Left ventricle myocardium superior (tissue), 1 donor: ENCODE results near the gene KLRC2. TPM values are rescaled to one million over a fixed set of nuclear protein-coding genes. Genes with fewer than 3 reads are reported as not detected.
"Not testable (repeated sequence)": the region's sequence is repeated elsewhere in the genome, so short reads cannot be mapped to it uniquely, and the experiment has no call there.

Experiments used
- ATAC-seq: fragments of 200-7000 bp; cut with Tn5 transposase; one replicate; pipeline ENCODE4 v1.9.1; 2020; ENCODE audit warnings: mild to moderate bottlenecking, moderate library complexity
- DNase-seq: peaks from one replicate; pipeline ENCODE4 v3.0.0-alpha.2; 2020
- intact Hi-C: fragments of 100-400 bp; cut with micrococcal nuclease; formaldehyde crosslinking; loops from one replicate; pipeline ENCODE4 v1.11.0; 2022
- long read RNA-seq: library from polyadenylated mRNA; unstranded; transcript quantifications from one replicate; pipeline ENCODE4 v2.0.0, GENCODE V29; 2021
- total RNA-seq: library from RNA; stranded (reverse); fragmentation: NEBNext Ultra II Directional; extraction: Animal tissue kit (Norgen Biotek cat#: 25700); gene quantifications from one replicate; pipeline ENCODE4 v1.2.1, GENCODE V29; 2021
- donor health status: DM: no; HTN: yes; CAD: no; lungs with severe emphysema.

The KLRC2 gene
- total RNA-seq = not detected
- long read RNA-seq = 0 reads

GRCh38 chr12:10435816-10436215, at the start of gene KLRC2:
Gene KLRC2 (minus strand): TSS chr12:10436010. CDS start chr12:10435986, 24 bp downstream.
- ATAC-seq, DNase-seq, intact Hi-C loops: not testable (repeated sequence)

GRCh38 chr12:10481901-10482300, 46.1 kb upstream of the KLRC2 start:
- DNase-seq, ATAC-seq, intact Hi-C loops: not testable (repeated sequence)

GRCh38 chr12:10472808-10473207, 37.0 kb upstream of the KLRC2 start:
- ATAC-seq, DNase-seq, intact Hi-C loops: not testable (repeated sequence)

- DNase-seq = no peak
- intact Hi-C loops = no loop called here
- no peak for ATAC-seq
Observed at GRCh38 chr12:10469701-10470100, 33.9 kb upstream of the KLRC2 start.

GRCh38 chr12:10466311-10466710, 30.5 kb upstream of the KLRC2 start:
- intact Hi-C loops = no loop called here
- ATAC-seq = no peak
- no peak for DNase-seq

- intact Hi-C loops = no loop called here
- DNase-seq = no peak
- ATAC-seq = no peak
Observed at GRCh38 chr12:10457760-10458159, 21.9 kb upstream of the KLRC2 start.

GRCh38 chr12:10456856-10457255, 21.0 kb upstream of the KLRC2 start:
- ATAC-seq = no peak
- intact Hi-C loops = no loop called here
- no peak for DNase-seq

- intact Hi-C loops = no loop called here
- DNase-seq (no peak), ATAC-seq (no peak)
Observed at GRCh38 chr12:10455766-10456165, 20.0 kb upstream of the KLRC2 start.

- intact Hi-C loops = no loop called here
- no peak for DNase-seq
- ATAC-seq = no peak
Observed at GRCh38 chr12:10454531-10454930, 18.7 kb upstream of the KLRC2 start.

GRCh38 chr12:10453156-10453555, 17.3 kb upstream of the KLRC2 start, which contains the start of gene KLRC1:
Gene KLRC1 (minus strand): TSS chr12:10453377. CDS start chr12:10451156, 2,221 bp downstream.
- ATAC-seq = no peak
- intact Hi-C loops = no loop called here

GRCh38 chr12:10448236-10448635, 12.4 kb upstream of the KLRC2 start:
- DNase-seq (no peak), ATAC-seq (no peak)
- intact Hi-C loops = no loop called here

More at GRCh38 chr12:10453156-10453555, 17.3 kb upstream of the KLRC2 start, which contains the start of gene KLRC1:
- DNase-seq = no peak

GRCh38 chr12:10446052-10446451, 10.2 kb upstream of the KLRC2 start:
- ATAC-seq, DNase-seq, intact Hi-C loops: not testable (repeated sequence)

GRCh38 chr12:10441144-10441543, 5.3 kb upstream of the KLRC2 start:
- ATAC-seq, intact Hi-C loops, DNase-seq: not testable (repeated sequence)

- ATAC-seq, intact Hi-C loops, DNase-seq: not testable (repeated sequence)
Observed at GRCh38 chr12:10439608-10440274, 3.9 kb upstream of the KLRC2 start.

GRCh38 chr12:10437601-10438000, 1.8 kb upstream of the KLRC2 start:
- ATAC-seq, DNase-seq, intact Hi-C loops: not testable (repeated sequence)

- intact Hi-C loops, ATAC-seq, DNase-seq: not testable (repeated sequence)
Observed at GRCh38 chr12:10430623-10431022, 5.2 kb downstream of the KLRC2 start.

- DNase-seq, intact Hi-C loops, ATAC-seq: not testable (repeated sequence)
Observed at GRCh38 chr12:10425938-10426337, 9.9 kb downstream of the KLRC2 start.

- ATAC-seq, intact Hi-C loops, DNase-seq: not testable (repeated sequence)
Observed at GRCh38 chr12:10424260-10424899, 11.4 kb downstream of the KLRC2 start.

GRCh38 chr12:10422159-10422558, 13.7 kb downstream of the KLRC2 start:
- DNase-seq, intact Hi-C loops, ATAC-seq: not testable (repeated sequence)

- intact Hi-C loops, ATAC-seq, DNase-seq: not testable (repeated sequence)
Observed at GRCh38 chr12:10420334-10420733, 15.5 kb downstream of the KLRC2 start, which contains the start of gene KLRC3. Gene KLRC3 (minus strand): TSS chr12:10420595. CDS start chr12:10420550, 45 bp downstream.
